GDM1 (cell line): Measurements from ENCODE around the gene TCP11L2.

ENCODE experiments used
- DNase-seq: peaks from one replicate; lab custom pipeline; 2025; lab: John Stamatoyannopoulos, UW

The TCP11L2 gene

DNA sequence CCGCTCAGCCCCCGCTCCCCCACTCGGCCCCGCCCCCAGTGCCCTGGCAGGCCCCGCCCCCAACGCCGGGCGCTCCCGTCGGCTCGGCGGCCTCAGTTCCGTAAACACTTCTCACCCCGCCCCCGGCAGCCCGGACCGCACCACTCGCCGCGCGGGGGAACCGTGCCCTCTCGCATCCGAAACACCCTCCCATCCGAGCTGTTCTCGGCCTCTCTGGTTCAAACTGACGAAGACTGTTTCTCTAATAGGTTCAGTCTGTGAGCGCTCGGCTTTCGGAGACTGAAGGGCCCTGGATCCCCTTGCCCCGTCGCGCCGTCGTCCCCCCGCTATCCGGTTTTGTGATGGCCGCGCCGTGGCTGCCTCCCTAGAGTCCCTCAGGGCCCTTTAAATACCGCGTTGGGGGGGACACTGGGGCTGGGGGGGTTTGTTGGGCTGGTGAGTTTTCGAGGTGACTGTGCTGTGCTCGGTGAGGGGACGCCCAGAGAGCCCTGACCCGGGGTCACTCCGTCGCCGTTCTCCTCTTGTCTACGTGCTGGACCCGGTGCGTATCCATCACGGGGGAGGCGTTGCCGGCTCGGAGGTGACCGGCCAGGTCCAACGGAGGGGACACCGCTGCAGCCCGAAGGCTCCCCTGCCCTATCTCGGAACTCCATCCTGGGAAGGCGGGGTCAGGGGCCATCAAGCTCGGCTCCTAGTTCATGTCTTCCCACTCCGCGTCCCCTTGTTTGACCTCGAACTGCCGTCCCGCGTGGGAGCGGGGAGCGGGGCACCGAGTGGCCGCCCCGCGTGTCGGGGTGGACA, at the start of gene TCP11L2:
TCP11L2 (plus strand) TSS at position 333 of the 801 bp plus-strand sequence. CDS start 8,343 bp downstream, outside the sequence.
- peak; percentile 60 for DNase-seq

DNA sequence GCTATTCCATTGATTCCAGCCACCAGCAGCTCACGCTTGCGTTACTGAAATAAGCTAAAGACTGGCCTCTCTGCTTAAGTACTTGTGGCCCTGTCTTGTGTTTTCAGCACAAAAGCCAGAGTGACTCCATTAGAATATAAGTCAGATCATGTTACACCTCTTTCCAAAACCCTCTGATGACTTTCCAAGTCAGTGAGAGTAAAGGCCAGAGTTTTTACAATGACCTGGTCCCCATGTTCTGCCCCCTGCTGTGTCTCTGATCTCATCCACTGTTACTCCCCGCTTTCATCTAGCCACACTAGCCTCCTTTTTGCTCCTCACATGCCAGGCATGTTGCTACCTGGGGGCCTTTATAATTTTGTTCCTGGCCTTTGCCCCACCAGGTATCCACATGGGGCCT, 47.8 kb upstream of the TCP11L2 start:
- DNase-seq = no peak

DNA sequence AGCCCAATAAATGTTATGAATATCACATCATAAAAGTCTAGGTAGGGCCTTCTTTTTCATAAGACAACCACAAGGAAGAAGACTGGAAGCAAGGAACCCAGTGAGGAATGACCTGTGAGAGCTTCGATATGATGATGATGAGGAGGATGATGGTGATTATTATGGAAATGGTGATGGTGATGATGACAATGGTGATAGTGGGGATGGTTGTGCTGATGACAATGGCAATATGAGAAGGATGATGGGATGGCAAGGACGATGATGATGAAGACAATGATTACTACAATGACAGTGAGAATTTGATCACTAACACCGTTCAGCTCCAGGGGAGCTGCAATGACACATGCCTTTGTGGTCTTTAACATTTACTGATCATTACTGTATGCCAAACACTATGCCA, 47.0 kb upstream of the TCP11L2 start:
- no peak for DNase-seq

DNA sequence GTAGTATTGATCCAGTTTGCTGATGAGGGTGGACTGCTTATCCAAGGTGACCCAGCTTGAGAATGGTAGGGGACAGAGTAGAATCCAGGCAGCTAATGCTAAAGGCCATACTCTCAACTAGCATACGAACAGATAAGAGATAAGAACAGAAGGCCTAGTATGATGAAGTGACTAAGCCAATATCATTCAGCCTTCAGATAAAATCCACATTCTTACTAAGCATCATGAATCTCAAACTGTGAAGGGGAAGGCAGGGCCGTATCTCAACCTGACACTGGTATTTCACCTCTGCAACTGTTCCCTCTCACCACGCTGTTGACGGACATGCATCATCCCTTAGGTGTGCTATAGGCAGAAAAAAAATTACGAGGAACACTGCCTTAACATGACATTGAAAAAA, 46.6 kb upstream of the TCP11L2 start:
- no peak for DNase-seq

- DNase-seq = no peak
These were observed 46.0 kb upstream of the TCP11L2 start for GRCh38 chr12:106256524-106256923.

- DNase-seq = no peak
These were observed 44.3 kb upstream of the TCP11L2 start for GRCh38 chr12:106258226-106258625.

DNA sequence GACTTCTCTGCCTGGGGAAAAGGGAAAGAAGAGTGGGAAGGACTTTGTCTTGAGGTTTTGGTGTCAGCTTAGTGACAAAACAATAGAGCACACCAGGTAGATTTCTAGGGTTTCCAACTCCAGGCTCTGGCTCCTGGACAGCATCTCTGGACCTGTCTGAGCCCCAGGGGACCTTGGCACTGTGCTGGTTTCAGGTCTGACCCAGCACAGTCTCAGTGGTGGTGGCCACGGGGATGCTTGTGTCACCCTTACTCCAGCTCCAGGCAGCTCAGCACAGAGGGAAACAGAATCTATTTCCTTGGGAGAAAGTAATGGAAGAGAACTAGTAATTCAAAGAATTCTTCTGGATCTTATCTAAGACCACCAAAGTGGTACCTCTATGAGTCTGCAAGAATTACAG, 43.6 kb upstream of the TCP11L2 start:
- no peak for DNase-seq

- no peak for DNase-seq
These were observed 37.4 kb upstream of the TCP11L2 start for GRCh38 chr12:106265116-106265515.

DNA sequence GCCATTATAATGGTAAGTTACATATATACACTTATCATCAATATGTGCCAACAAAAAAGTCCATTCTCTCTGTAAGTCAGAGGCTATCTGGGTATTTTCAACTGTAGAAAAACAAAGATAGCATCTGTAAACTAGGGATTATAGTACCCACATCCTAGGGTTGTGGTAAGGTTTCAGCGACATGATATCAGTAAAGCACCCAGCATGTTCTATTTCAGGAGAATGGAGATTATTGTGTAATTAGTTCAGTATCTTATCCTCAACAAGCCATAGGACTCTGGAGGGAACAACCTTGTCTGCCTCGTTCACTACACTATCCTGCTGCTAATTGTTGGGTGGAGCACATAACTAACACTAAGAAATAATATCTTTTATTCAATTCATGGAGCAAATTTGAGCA, 35.0 kb upstream of the TCP11L2 start:
- no peak for DNase-seq

- DNase-seq = peak; percentile 23
These were observed 33.3 kb upstream of the TCP11L2 start for GRCh38 chr12:106269150-106269771.

- no peak for DNase-seq
These were observed 30.7 kb upstream of the TCP11L2 start for GRCh38 chr12:106271575-106272505.

DNA sequence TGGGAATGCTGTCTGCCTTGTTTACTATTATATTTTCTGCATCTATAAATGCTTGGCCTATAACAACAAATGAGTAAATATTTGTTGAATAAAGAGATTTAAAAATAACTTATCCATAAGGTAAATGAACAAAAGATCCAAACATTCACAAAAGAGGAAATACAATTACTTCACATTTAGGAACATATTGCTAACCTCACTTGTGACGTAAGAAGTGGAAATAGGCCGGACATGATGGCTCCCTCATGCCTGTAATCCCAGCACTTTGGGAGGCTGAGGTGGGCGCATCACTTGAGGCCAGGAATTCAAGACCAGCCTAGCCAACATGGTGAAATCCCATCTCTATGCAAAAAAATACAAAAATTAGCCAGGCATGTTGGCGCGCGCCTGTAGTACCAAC, 29.0 kb upstream of the TCP11L2 start:
- no peak for DNase-seq

GRCh38 chr12:106274012-106274411, 28.5 kb upstream of the TCP11L2 start:
- DNase-seq = no peak

GRCh38 chr12:106274575-106275121, 27.9 kb upstream of the TCP11L2 start:
- no peak for DNase-seq

- no peak for DNase-seq
These were observed 27.1 kb upstream of the TCP11L2 start for GRCh38 chr12:106275458-106275857.

DNA sequence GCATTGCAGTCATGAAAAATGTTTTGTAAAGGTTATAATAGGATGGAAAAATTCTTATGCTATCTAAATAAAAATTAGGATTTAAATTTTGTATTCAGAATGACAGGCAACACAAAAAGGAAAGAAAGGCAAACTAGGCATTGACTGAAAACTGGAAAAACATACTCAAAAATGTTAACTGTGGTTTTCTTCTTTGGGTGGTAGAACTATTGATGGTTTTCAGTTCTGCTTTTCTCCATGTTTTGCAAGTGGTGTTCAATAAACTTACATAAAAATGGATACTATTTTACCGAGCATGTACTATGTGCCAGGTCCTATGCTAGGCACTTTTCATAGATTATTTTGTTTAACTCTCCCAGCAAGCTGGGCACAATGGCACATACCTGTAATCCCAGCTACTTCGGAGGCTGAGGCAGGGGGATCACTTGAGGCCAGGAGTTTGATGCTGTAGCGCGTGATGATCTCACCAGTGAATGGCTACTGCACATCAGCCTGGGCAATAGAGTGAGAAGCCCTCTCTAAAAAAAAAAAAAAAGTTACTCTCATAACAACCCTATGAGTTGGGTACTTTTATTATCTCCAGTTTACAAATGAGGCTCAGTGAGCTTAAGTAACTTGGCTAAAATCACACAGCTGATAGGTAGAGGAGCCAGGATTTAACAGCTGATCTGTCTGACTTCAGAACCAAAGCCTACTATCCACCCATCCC, 26.3 kb upstream of the TCP11L2 start:
- DNase-seq = no peak

DNA sequence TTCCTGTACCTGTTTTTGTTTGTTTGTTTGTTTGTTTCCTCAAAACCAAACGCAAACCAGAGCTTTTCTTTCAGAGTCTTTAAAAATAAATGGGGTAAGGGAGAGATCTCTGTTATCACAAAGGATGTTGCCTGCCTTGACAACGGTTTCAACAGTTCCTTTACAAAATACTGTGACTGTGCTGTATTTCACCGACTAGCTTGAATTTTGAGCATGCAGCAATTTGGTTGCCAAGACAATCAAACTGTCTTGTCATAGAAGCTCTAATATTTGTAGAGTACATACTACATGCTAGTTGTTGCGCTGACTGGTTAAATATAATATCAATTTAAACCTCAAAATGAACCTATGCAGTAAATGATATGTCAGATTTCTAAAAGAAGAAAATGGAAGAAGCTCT, 22.4 kb upstream of the TCP11L2 start:
- DNase-seq = no peak

- DNase-seq = no peak
These were observed 21.3 kb upstream of the TCP11L2 start for GRCh38 chr12:106281056-106281782.

- no peak for DNase-seq
These were observed 20.7 kb upstream of the TCP11L2 start for GRCh38 chr12:106281804-106282203.

GRCh38 chr12:106282457-106283097, 20.0 kb upstream of the TCP11L2 start:
- peak; percentile 16 for DNase-seq
